ENCODE measurements around the gene ICE1. TPM values are rescaled to one million over a fixed set of nuclear protein-coding genes. Genes with fewer than 3 reads are reported as not detected.
A peak's percentile ranks its signal among the peaks of the same experiment; 100 is the strongest.
"Not testable (repeated sequence)": the region's sequence is repeated elsewhere in the genome, so short reads cannot be mapped to it uniquely, and the experiment has no call there.

ICE1 gene
- total RNA-seq: 34.6 TPM

GRCh38 chr5:5421961-5422818 lies at the start of gene ICE1:
ICE1 (plus strand) TSS chr5:5422677; CDS start chr5:5422916, 239 bp downstream.
- DNase-seq (ENCODE audit: low spot score) (peak; percentile 98), ATAC-seq (peak; percentile 99)
- intact Hi-C loops (cut with DNase I): no loop called here

GRCh38 chr5:5372930-5373329 lies 49.5 kb upstream of the ICE1 start:
- intact Hi-C loops (cut with DNase I): no loop called here
- DNase-seq (ENCODE audit: low spot score): no peak
- ATAC-seq: no peak

DNA sequence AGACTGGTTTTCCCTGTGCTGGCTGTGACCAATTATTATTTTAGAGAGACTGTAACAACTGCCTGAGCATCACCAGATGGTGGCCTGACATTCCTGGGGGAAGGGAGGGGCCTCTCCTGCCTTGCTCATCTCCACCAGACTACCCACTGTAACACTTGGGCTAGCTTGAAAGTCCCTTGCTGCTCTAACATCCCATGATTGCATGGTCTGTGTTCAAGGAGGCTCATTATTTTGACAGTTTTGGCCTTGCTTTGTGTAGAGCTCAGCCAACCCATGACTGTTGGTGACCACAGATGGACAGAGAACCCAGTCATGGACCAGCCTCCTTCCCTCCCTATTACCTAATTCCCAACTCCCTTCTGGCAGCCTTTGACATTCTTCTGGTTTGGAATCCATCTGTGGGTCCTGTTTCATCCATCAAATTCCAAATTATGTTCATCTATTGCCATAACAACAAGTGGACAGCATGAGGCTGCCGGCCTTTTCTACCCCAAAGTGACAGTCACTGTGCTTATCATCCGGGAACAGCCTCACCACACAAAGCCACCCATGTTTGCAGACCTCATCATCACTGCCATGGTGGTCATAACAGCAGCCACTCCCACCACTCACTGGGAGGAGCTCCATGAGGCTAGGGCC lies 49.0 kb upstream of the ICE1 start:
- no peak for DNase-seq (ENCODE audit: low spot score)
- peak; percentile 84 for ATAC-seq
- intact Hi-C loops (cut with DNase I): no loop called here

DNA sequence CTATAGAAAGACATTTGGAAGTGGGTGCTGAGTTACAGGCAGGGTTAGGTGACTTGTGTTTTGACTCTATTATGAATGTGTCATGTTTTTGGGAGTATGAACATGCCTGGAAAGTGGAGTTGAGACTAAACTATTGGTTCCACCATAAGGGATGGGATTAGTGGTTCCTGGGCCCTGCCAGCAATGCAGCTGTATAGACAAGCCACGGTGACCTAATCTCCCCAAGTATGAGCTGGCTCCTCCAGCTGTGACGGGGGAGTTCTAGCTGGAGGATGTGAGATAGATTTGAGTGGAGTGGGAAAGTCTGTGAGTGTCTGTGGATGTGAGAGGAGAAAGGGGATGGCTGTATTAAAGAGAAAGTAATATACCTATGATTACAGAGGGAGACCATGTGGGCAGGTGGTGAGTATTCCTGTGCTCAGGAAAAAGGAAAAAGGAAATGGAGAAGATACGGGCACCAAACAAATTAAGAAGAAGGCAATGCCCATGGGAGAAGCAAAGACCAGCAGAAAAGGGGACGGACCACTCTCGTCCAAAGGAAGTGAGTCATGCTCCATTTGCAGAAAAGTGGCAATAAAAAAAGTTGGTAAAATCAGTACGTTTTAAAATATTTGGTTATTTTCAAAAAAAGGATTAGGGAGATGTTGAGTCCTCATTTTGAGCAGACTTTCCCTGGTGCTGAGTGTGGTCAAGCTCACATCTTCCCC lies 48.3 kb upstream of the ICE1 start:
- DNase-seq (ENCODE audit: low spot score): no peak
- no peak for ATAC-seq
- intact Hi-C loops (cut with DNase I): no loop called here

- ATAC-seq (no peak), DNase-seq (ENCODE audit: low spot score) (no peak)
- intact Hi-C loops (cut with DNase I): no loop called here
Measured at GRCh38 chr5:5377780-5378179, 44.7 kb upstream of the ICE1 start.

- DNase-seq (ENCODE audit: low spot score) (no peak), ATAC-seq (no peak)
- intact Hi-C loops (cut with DNase I): no loop called here
Measured at GRCh38 chr5:5378531-5378930, 43.9 kb upstream of the ICE1 start.

GRCh38 chr5:5380298-5380697 lies 42.2 kb upstream of the ICE1 start:
- intact Hi-C loops (cut with DNase I): no loop called here
- ATAC-seq (no peak), DNase-seq (ENCODE audit: low spot score) (no peak)

GRCh38 chr5:5381310-5381913 lies 41.1 kb upstream of the ICE1 start:
- no peak for ATAC-seq

DNA sequence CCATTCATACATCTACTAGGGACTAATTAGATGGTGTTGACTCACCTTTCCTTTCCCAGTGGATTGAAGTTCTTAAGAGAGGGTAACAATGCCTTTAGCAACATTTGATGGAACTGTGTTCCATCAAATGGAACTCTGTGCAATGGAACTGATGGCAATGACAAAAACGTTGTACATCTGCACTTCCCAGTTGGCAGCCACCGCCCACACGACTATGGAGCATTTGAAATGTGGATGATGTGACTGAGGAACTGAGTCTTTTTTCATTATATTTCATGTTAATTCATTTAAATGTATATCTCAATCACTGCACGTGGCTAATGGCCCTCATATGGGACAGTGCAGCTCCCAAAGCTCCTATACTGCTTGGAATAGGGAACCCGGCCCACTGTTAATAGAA lies 39.0 kb upstream of the ICE1 start:
- DNase-seq (ENCODE audit: low spot score) (no peak), ATAC-seq (no peak)
- intact Hi-C loops (cut with DNase I): no loop called here

More at GRCh38 chr5:5381310-5381913, 41.1 kb upstream of the ICE1 start:
- intact Hi-C loops (cut with DNase I): no loop called here
- no peak for DNase-seq (ENCODE audit: low spot score)

- DNase-seq (ENCODE audit: low spot score) (no peak), ATAC-seq (peak; percentile 64)
- intact Hi-C loops (cut with DNase I): no loop called here
Measured at GRCh38 chr5:5384660-5385330, 37.7 kb upstream of the ICE1 start.

- intact Hi-C loops (cut with DNase I): no loop called here
- ATAC-seq (peak; percentile 34), DNase-seq (ENCODE audit: low spot score) (no peak)
Measured at GRCh38 chr5:5385331-5385662, 37.2 kb upstream of the ICE1 start.

DNA sequence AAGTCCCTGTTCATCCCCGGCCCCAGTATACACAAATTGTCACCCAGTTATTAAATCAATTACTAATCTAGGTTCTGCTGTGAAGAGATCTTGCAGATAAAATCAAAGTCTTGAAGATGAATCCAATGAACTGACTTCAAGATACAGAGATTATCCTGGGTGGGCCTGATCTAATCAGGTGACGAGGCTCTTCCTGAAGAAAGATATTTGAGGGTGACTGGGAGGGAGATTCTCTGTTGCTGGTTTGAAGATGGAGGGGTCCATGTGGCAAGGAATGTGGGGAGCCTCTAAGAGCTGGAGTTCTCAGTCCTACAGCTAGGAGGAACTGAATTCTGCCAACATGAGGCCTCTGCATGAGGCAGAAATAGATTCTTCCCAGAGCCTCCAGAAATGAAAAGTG lies 36.1 kb upstream of the ICE1 start:
- ATAC-seq: no peak
- intact Hi-C loops (cut with DNase I): no loop called here

DNA sequence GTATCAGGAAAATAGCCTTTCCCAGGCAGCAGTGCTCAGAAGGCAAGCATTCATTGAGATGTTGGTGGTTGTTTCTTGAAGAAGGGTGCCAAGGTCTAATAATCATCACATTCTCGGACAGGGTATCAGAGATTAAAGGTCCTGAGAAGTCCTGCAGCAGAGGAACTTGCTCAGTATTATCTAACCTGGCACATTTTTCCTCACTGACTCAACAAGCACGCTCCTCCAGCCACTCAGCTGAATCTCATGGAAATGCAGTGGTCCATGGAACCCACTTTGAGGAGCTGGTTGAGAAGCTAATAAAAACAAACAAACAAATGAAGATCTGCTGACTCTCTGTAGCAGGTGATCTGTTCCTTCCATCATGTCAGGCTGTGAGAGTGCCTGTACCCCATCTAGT lies 35.3 kb upstream of the ICE1 start:
- ATAC-seq: no peak
- intact Hi-C loops (cut with DNase I): no loop called here
- no peak for DNase-seq (ENCODE audit: low spot score)

More for the DNA sequence above, 36.1 kb upstream of the ICE1 start:
- DNase-seq (ENCODE audit: low spot score): no peak

- intact Hi-C loops (cut with DNase I): no loop called here
- DNase-seq (ENCODE audit: low spot score): no peak
- no peak for ATAC-seq
Measured at GRCh38 chr5:5387777-5388176, 34.7 kb upstream of the ICE1 start.

DNA sequence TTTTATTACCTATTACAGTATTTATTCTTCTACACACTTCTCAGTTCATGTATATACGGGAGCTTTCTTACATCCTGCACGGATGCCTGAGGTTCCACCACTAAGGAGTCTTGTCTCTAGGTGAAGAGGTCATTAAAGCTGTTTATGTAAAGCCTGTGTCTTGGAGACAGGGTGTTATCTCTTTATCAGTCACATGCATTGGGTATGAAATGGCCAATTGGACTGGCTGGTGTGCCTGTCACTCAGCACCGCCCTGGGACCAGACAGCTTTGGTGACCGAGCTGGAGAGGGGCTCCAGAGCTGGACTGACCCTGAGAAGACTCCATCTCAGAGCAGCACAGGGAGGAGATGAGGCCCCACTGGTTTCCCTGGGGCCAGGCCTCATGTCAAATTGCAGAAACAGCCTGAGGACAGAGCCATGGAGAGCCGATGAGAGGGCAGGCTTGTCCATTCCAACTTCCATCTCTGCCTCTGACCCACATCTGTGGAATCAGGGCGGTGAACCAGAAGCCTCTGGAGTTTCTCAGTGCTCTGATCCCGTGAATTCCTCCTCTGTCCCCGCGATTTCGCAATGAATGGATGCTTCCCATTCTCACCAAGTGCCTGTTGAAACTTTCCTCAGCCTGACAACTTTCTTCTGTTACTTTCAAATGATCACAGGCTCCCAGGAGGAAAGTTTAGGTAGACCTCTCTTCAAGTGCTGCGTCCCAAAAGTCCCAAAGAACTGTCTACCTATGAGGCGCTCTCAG lies 32.2 kb upstream of the ICE1 start:
- DNase-seq (ENCODE audit: low spot score); ATAC-seq; intact Hi-C loops (cut with DNase I): not testable (repeated sequence)

DNA sequence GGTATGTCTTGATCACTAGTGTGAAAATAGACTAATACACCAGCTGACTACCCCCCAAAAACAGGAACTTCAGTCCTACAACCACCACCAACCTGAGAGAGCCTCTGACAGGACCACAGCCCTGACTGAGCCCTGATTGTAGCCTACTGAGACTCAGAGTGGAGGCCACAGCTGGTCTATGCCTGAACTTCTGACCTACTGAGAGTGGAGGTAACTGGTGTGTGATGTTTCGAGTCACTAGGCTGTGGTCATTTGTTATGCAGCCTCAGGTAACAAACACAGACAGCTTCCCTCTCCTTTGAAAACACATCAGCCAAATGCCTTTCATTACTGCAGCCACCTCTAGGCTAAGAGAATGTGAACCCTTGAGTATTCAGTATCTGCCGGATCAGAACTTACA lies 30.0 kb upstream of the ICE1 start:
- ATAC-seq; intact Hi-C loops (cut with DNase I); DNase-seq (ENCODE audit: low spot score): not testable (repeated sequence)

GRCh38 chr5:5394384-5394986 lies 28.0 kb upstream of the ICE1 start:
- ATAC-seq (peak; percentile 82), DNase-seq (ENCODE audit: low spot score) (peak; percentile 83)
- intact Hi-C loops (cut with DNase I): not testable (repeated sequence)

DNA sequence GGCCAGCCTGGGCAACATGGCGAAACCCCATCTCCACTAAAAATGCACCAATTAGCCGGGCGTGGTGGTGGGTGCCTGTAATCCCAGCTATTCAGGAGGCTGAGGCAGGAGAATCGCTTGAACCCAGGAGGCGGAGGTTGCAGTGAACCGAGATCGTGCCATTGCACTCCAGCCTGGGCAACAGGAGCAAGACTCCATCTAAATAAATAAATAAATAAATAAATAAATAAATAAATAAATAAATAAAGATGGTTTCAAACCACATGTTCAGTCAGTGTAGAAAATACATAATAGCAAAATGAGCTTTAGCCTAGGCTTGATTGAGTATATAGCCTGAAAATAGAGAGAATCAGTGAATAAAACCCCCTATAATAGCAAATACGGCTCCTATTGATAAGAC lies 27.4 kb upstream of the ICE1 start:
- DNase-seq (ENCODE audit: low spot score); ATAC-seq; intact Hi-C loops (cut with DNase I): not testable (repeated sequence)
